Nephron (organoid): Measurements from ENCODE around the gene TCEAL2.
"Not testable (repeated sequence)": the region's sequence is repeated elsewhere in the genome, so short reads cannot be mapped to it uniquely, and the experiment has no call there.

ENCODE experiments used
- H3K27ac Mint-ChIP-seq, 3 experiments: 2 replicates each; pipeline ENCODE4 v1.8.0; 2020; ENCODE audit warnings: mixed read lengths in 3 of 3, mild to moderate bottlenecking in 2 of 3, moderate library complexity in 1 of 3
- H3K27me3 Mint-ChIP-seq: 2 replicates; pipeline ENCODE4 v1.8.0; 2021; ENCODE audit warnings: low read depth, mild to moderate bottlenecking, moderate library complexity, mixed read lengths
- H3K36me3 Mint-ChIP-seq: 2 replicates; pipeline ENCODE4 v1.8.0; 2020; ENCODE audit warnings: low read depth, mixed read lengths
- H3K4me1 Mint-ChIP-seq: 2 replicates; pipeline ENCODE4 v1.8.0; 2020; ENCODE audit warnings: mixed read lengths
- H3K4me3 Mint-ChIP-seq, 3 experiments: 2 replicates each; pipeline ENCODE4 v1.8.0; 2020; ENCODE audit warnings: mild to moderate bottlenecking in 3 of 3, mixed read lengths in 3 of 3, moderate library complexity in 2 of 3
- H3K9me3 Mint-ChIP-seq: 2 replicates; pipeline ENCODE4 v1.8.0; 2020; ENCODE audit warnings: mixed read lengths
- TF ChIP-seq, protein P1 (sequence below), 3 experiments: fragments of 200-600 bp; sonication (generic); IDR thresholded peaks; one replicate each; pipeline ENCODE4 v1.5.0; 2021; ENCODE audit warnings: antibody characterized with exemption in 3 of 3; ENCODE audit not compliant: unreplicated experiment in 3 of 3

TCEAL2 gene

DNA sequence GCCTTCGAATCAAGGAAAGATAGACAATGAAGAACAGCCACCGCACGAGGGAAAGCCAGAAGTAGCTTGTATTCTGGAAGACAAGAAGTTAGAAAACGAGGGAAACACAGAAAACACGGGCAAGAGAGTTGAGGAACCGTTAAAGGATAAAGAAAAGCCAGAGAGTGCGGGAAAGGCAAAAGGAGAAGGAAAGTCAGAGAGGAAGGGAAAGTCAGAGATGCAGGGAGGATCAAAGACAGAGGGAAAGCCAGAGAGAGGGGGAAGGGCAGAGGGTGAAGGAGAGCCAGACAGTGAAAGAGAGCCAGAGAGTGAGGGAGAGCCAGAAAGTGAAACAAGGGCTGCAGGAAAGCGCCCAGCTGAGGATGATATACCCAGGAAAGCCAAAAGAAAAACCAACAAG, 1.4 kb downstream of the TCEAL2 start:
- Mint-ChIP-seq H3K4me3 (no peak overlapping the region), H3K36me3 (no peaks in the 10 kb centered on the region), H3K27ac (no peak overlapping the region)

DNA sequence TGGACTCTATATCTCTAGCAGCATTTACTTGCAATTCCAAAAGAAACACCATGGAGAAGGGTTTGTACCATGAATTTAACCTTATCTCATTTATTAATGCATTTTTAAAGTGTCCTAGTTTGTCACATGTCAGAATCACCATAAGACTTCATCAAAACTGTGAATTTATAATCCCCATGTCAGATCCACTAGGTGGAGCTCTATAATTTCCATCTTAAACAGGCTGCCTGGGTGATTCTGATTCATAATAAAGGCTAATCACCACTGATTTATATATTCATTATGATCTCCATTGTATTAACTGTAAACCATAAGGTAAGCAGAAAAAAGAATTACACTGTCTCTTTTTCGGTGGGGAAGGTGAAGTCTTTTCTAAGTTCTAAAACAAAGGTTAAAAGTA, 4.0 kb downstream of the TCEAL2 start:
- TF ChIP-seq, protein P1, sequence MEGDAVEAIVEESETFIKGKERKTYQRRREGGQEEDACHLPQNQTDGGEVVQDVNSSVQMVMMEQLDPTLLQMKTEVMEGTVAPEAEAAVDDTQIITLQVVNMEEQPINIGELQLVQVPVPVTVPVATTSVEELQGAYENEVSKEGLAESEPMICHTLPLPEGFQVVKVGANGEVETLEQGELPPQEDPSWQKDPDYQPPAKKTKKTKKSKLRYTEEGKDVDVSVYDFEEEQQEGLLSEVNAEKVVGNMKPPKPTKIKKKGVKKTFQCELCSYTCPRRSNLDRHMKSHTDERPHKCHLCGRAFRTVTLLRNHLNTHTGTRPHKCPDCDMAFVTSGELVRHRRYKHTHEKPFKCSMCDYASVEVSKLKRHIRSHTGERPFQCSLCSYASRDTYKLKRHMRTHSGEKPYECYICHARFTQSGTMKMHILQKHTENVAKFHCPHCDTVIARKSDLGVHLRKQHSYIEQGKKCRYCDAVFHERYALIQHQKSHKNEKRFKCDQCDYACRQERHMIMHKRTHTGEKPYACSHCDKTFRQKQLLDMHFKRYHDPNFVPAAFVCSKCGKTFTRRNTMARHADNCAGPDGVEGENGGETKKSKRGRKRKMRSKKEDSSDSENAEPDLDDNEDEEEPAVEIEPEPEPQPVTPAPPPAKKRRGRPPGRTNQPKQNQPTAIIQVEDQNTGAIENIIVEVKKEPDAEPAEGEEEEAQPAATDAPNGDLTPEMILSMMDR (IDR thresholded peaks at IDR 0.05; ENCODE audit: unreplicated experiment in 3 of 3): peak; percentile 17 to 39 (median 20)
- H3K36me3 Mint-ChIP-seq: no peaks in the 10 kb centered on the region
- H3K4me3 Mint-ChIP-seq: no peak overlapping the region
- peaks cover 3% of the 10 kb centered on the region for H3K9me3 Mint-ChIP-seq
- peaks cover 17% of the 10 kb centered on the region for H3K27me3 Mint-ChIP-seq
- H3K4me1 Mint-ChIP-seq: no peaks in the 10 kb centered on the region
- H3K27ac Mint-ChIP-seq: no peak overlapping the region

More for the DNA sequence above, 1.4 kb downstream of the TCEAL2 start:
- TF ChIP-seq, protein P1 (IDR thresholded peaks at IDR 0.05; ENCODE audit: unreplicated experiment in 3 of 3): no peak
- Mint-ChIP-seq H3K4me1 (no peaks in the 10 kb centered on the region), H3K27me3 (peaks cover 27% of the 10 kb centered on the region), H3K9me3 (peaks cover 5% of the 10 kb centered on the region)

DNA sequence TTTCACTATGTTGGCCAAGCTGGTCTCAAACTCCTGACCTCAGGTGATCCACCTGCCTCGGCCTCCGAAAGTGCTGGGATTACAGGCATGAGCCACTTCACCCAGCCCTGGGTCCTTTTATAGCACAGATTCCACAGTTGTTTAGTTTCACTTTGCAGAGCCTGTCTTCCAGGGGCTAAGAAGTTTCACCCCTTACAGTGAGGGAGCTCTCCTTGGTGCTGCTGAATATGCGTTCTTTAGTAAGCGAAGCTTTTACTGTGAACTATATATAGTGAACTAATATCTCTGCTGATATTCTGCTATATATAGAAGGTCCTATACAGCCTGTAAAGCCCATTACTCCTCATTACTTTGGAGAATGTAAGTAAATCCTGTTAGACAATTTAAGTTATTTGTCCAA, 12.6 kb downstream of the TCEAL2 start:
- Mint-ChIP-seq H3K9me3 (peaks cover 3% of the 10 kb centered on the region), H3K27me3 (no peaks in the 10 kb centered on the region), H3K4me1 (no peaks in the 10 kb centered on the region), H3K4me3 (no peak overlapping the region), H3K27ac (no peak overlapping the region), H3K36me3 (no peaks in the 10 kb centered on the region)
- TF ChIP-seq, protein P1 (IDR thresholded peaks at IDR 0.05; ENCODE audit: unreplicated experiment in 3 of 3): no peak

DNA sequence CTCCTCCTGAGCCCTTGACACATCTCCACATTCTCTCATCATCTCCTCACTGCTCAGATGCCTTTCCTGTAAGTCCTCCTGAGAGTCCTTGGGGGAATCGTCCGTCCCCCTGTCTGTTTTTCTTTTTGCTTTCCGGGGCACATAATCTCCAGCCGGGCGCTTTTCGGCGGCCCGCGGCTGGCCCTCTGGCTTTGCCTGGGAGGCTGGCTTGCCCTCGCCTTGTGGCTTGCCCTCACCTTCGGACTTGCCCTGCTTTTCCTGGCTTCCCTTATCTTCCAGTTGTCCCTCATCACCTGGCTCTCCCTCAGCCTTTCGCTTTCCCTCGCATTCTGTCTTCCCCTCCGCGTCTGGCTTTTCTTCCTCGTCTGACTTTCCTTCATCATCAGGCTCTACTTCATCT, 15.4 kb downstream of the TCEAL2 start:
- not testable (repeated sequence) for H3K36me3 Mint-ChIP-seq, H3K27me3 Mint-ChIP-seq, H3K4me1 Mint-ChIP-seq, H3K4me3 Mint-ChIP-seq, H3K27ac Mint-ChIP-seq
- H3K9me3 Mint-ChIP-seq: peaks cover 16% of the 10 kb centered on the region

DNA sequence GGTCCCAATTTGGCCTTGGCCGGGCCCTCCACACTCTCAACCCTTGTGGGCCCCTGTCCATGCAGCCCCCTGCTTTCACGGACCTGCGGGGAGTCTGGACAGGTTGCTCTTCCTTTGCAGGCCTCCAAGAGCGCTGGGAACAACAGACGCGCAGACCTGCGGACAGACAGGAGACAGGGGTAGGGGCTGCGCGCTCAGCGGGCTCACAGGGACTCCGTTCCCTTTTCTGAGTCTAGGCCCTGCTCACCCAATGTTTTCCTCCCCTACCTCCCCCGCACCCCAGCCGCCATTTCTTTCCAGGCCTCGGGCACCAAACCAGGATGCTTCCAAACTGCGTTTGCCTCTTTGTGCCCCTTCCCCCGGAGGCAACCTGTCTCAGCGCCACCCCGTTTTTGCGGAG, 16.2 kb downstream of the TCEAL2 start:
- H3K4me3 Mint-ChIP-seq, H3K36me3 Mint-ChIP-seq, H3K4me1 Mint-ChIP-seq, H3K27me3 Mint-ChIP-seq, H3K27ac Mint-ChIP-seq: not testable (repeated sequence)
- H3K9me3 Mint-ChIP-seq: peaks cover 16% of the 10 kb centered on the region

DNA sequence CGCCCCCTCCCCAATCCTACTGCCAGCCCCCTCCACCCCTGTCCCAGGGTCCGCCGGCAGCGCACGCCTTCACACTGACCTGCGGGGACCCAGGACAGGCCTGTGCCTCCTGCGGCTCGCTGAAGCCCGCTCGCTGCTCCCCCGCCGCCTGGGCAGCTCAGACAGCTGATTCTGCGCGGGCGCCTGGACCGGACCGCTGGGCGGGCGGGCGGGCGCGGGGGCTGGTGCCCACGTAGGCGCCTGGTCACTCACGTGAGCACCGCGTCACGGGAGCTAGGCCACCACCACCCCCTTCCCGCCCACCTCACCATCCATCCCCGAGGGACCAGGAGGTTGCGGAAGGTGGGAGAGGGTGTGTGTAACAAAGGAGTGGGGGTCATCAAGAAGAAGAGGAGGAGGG, 16.8 kb downstream of the TCEAL2 start, which contains the start of gene TCEAL6:
TSS of gene TCEAL6 (minus strand) at position 208 of the 400 bp plus-strand sequence.
- not testable (repeated sequence) for H3K27me3 Mint-ChIP-seq, H3K27ac Mint-ChIP-seq, H3K4me1 Mint-ChIP-seq, H3K36me3 Mint-ChIP-seq, H3K4me3 Mint-ChIP-seq
- peaks cover 16% of the 10 kb centered on the region for H3K9me3 Mint-ChIP-seq

DNA sequence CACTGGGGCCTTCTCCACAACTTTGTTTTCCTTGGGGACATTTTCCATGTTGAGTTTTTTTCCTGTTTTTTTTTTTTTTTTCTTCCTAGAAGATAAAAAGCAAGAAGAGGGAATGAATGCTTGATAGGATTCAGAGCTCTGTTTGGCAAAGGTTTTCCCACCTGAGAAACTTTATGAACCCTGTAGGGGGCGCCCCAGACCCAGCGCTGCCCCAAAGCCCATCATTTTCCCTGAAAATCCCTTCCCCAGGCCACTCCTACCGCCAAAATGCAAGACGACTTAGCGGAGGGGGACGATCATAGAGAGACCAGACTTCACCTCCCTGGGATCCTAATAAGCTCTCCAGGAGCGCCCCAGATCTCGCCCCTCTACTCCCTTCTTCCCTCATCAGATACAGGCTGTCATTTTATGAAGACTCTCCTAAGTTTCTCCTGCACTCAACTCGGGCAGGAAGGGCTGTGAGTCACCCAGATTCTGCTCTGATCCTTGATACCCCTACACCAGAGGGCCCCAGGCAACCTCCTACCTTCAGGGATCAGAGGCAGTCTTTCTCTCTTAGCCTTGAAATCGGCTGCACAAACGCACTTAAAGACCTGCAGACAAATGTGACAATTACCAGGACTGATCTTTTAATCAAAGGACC, 28.9 kb downstream of the TCEAL2 start:
- Mint-ChIP-seq H3K27ac (no peak overlapping the region), H3K27me3 (peaks cover 24% of the 10 kb centered on the region), H3K36me3 (no peaks in the 10 kb centered on the region), H3K4me3 (peak overlapping the region; percentile 92 to 96 (median 94)), H3K4me1 (no peaks in the 10 kb centered on the region), H3K9me3 (peaks cover 6% of the 10 kb centered on the region)
- TF ChIP-seq, protein P1 (IDR thresholded peaks at IDR 0.05; ENCODE audit: unreplicated experiment in 3 of 3): peak in 1 of 3 experiments; percentile 15
